Umbilical cord (tissue), 2 donors: ENCODE data around the gene ROBO1. TPM values are rescaled to one million over a fixed set of nuclear protein-coding genes. Genes with fewer than 3 reads are reported as not detected.

ENCODE experiments used
- DNase-seq: peaks from one replicate; pipeline ENCODE4 v3.0.0-alpha.2; 2015; ENCODE audit warnings: low spot score
- total RNA-seq: library from RNA; depleted of rRNA; stranded (reverse); fragments of >200 nt; gene quantifications from one replicate; pipeline ENCODE4 v1.2.3, GENCODE V29; 2014; ENCODE audit warnings: low replicate concordance; ENCODE audit not compliant: insufficient read depth

ROBO1 gene
- total RNA-seq, 1 donor from 2014 or later: 27.9 TPM

- DNase-seq: no peak
These were observed 595.6 kb downstream of the ROBO1 start for GRCh38 chr3:79172241-79172640.

- no peak for DNase-seq
These were observed 597.8 kb downstream of the ROBO1 start for GRCh38 chr3:79170021-79170420.

- DNase-seq: peak; percentile 69
These were observed 600.0 kb downstream of the ROBO1 start for GRCh38 chr3:79167651-79168416.

- no peak for DNase-seq
These were observed 605.1 kb downstream of the ROBO1 start for GRCh38 chr3:79162653-79163052.

- DNase-seq: no peak
These were observed 605.9 kb downstream of the ROBO1 start for GRCh38 chr3:79161941-79162340.

GRCh38 chr3:79160421-79160820 is 607.4 kb downstream of the ROBO1 start:
- DNase-seq: no peak

- no peak for DNase-seq
These were observed 608.1 kb downstream of the ROBO1 start for GRCh38 chr3:79159736-79160135.

- no peak for DNase-seq
These were observed 610.6 kb downstream of the ROBO1 start for GRCh38 chr3:79157191-79157590.

GRCh38 chr3:79154865-79155264 is 612.9 kb downstream of the ROBO1 start:
- DNase-seq: no peak

- DNase-seq: no peak
These were observed 619.0 kb downstream of the ROBO1 start for GRCh38 chr3:79148786-79149185.

- no peak for DNase-seq
These were observed 621.8 kb downstream of the ROBO1 start for GRCh38 chr3:79146024-79146423.

GRCh38 chr3:79140708-79141107 is 627.1 kb downstream of the ROBO1 start:
- no peak for DNase-seq

GRCh38 chr3:79139395-79140068 is 628.3 kb downstream of the ROBO1 start:
- DNase-seq: no peak

- DNase-seq: no peak
These were observed 642.3 kb downstream of the ROBO1 start for GRCh38 chr3:79125313-79125984.

GRCh38 chr3:79115458-79115857 is 652.3 kb downstream of the ROBO1 start:
- no peak for DNase-seq

GRCh38 chr3:79113876-79114275 is 653.9 kb downstream of the ROBO1 start:
- DNase-seq: peak; percentile 1

- DNase-seq: no peak
These were observed 656.3 kb downstream of the ROBO1 start for GRCh38 chr3:79111375-79112052.

GRCh38 chr3:79109754-79110153 is 658.0 kb downstream of the ROBO1 start:
- DNase-seq: no peak

- no peak for DNase-seq
These were observed 664.5 kb downstream of the ROBO1 start for GRCh38 chr3:79103307-79103706.

GRCh38 chr3:79097964-79098660 is 669.7 kb downstream of the ROBO1 start:
- no peak for DNase-seq

- DNase-seq: no peak
These were observed 673.1 kb downstream of the ROBO1 start for GRCh38 chr3:79094654-79095053.
